K562 (cell line): ENCODE measurements around the gene TLE6.

Experiments used
- CREB1 ChIP-seq, 2 experiments: sonication (generic) in 1 of 2; formaldehyde crosslinking in 1 of 2; IDR thresholded peaks; 2 replicates each; pipeline versions ENCODE4 v1.6.1 to v1.8.0; 2012 to 2022; ENCODE audit warnings: inconsistent platforms in 1 of 2, mild to moderate bottlenecking in 1 of 2, missing genetic modification reagents in 1 of 2, moderate library complexity in 1 of 2
- ESRRA ChIP-seq: fragments of 450-650 bp; IDR thresholded peaks from 2 replicates; pipeline ENCODE4 v1.6.1; 2014; ENCODE audit warnings: low read depth, mild to moderate bottlenecking, moderate library complexity, borderline replicate concordance
- FOS ChIP-seq: IDR thresholded peaks from 3 replicates; pipeline ENCODE4 v1.6.1; 2011; ENCODE audit not compliant: insufficient read length; ENCODE audit errors: extremely low read depth
- KAT7 ChIP-seq: sonication (generic); formaldehyde crosslinking; IDR thresholded peaks from 2 replicates; pipeline ENCODE4 v1.8.0; 2022; ENCODE audit warnings: missing genetic modification reagents, mild to moderate bottlenecking, borderline replicate concordance
- TF ChIP-seq, protein P1 (sequence below), 3 experiments: IDR thresholded peaks in 2 of 3; conservative IDR thresholded peaks in 1 of 3; 2 replicates each; pipeline ENCODE4 v1.5.1; 2011 to 2012; ENCODE audit warnings: low read length in 3 of 3, mild to moderate bottlenecking in 3 of 3, control low read depth in 2 of 3, improper control_type of control experiment in 1 of 3, inconsistent platforms in 1 of 3, low read depth in 1 of 3, mixed read lengths in 1 of 3, moderate library complexity in 1 of 3; ENCODE audit not compliant: insufficient read depth in 2 of 3
- TF ChIP-seq, protein P2 (sequence below): fragments of 450-650 bp; IDR thresholded peaks from 2 replicates; pipeline ENCODE4 v1.6.1; 2016; ENCODE audit warnings: mild to moderate bottlenecking

DNA sequence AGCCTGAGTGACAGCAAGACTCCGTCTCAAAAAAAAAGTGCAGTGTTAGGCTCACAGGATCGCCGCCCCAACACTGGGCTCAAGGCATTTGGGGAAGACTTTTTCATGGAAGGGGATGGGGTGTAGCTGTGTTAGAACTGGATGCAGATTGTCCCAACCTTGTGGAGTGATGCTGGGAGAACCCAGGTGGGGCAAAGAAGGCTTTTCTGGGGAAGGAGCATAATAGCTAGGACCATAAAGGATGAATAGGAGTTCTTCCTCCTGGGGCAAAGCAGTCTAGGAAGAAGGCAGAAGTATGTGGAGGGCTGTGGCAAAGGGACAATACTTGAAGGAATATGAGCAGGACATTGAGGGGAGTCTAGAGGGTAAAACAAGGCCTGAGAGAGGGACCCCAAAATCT is 11.2 kb downstream of the TLE6 start:
- TF ChIP-seq ESRRA (no peak), FOS (no peak), CREB1 (IDR thresholded peaks at IDR 0.05) (no peak), CREB1 (CRISPR knock-in tag; IDR thresholded peaks at IDR 0.05) (no peak), KAT7 (CRISPR knock-in tag) (no peak)
- TF ChIP-seq, protein P1, sequence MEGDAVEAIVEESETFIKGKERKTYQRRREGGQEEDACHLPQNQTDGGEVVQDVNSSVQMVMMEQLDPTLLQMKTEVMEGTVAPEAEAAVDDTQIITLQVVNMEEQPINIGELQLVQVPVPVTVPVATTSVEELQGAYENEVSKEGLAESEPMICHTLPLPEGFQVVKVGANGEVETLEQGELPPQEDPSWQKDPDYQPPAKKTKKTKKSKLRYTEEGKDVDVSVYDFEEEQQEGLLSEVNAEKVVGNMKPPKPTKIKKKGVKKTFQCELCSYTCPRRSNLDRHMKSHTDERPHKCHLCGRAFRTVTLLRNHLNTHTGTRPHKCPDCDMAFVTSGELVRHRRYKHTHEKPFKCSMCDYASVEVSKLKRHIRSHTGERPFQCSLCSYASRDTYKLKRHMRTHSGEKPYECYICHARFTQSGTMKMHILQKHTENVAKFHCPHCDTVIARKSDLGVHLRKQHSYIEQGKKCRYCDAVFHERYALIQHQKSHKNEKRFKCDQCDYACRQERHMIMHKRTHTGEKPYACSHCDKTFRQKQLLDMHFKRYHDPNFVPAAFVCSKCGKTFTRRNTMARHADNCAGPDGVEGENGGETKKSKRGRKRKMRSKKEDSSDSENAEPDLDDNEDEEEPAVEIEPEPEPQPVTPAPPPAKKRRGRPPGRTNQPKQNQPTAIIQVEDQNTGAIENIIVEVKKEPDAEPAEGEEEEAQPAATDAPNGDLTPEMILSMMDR (IDR thresholded peaks at IDR 0.05 in 2 of 3, conservative IDR thresholded peaks at IDR 0.05 in 1 of 3; ENCODE audit: insufficient read depth in 2 of 3, low read depth in 1 of 3, low read length in 3 of 3) = no peak
- TF ChIP-seq, protein P2, sequence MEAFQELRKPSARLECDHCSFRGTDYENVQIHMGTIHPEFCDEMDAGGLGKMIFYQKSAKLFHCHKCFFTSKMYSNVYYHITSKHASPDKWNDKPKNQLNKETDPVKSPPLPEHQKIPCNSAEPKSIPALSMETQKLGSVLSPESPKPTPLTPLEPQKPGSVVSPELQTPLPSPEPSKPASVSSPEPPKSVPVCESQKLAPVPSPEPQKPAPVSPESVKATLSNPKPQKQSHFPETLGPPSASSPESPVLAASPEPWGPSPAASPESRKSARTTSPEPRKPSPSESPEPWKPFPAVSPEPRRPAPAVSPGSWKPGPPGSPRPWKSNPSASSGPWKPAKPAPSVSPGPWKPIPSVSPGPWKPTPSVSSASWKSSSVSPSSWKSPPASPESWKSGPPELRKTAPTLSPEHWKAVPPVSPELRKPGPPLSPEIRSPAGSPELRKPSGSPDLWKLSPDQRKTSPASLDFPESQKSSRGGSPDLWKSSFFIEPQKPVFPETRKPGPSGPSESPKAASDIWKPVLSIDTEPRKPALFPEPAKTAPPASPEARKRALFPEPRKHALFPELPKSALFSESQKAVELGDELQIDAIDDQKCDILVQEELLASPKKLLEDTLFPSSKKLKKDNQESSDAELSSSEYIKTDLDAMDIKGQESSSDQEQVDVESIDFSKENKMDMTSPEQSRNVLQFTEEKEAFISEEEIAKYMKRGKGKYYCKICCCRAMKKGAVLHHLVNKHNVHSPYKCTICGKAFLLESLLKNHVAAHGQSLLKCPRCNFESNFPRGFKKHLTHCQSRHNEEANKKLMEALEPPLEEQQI = no peak
